GM18499 (cell line): ENCODE results near the gene RPS26.
"Not testable (repeated sequence)": the region's sequence is repeated elsewhere in the genome, so short reads cannot be mapped to it uniquely, and the experiment has no call there.

Experiments
- ATAC-seq: cut with Tn5 transposase; IDR thresholded peaks from one replicate; pipeline ENCODE4 v1.9.1; 2021; ENCODE audit warnings: moderate number of reproducible peaks; ENCODE audit not compliant: insufficient read depth, unreplicated experiment

RPS26 gene

DNA sequence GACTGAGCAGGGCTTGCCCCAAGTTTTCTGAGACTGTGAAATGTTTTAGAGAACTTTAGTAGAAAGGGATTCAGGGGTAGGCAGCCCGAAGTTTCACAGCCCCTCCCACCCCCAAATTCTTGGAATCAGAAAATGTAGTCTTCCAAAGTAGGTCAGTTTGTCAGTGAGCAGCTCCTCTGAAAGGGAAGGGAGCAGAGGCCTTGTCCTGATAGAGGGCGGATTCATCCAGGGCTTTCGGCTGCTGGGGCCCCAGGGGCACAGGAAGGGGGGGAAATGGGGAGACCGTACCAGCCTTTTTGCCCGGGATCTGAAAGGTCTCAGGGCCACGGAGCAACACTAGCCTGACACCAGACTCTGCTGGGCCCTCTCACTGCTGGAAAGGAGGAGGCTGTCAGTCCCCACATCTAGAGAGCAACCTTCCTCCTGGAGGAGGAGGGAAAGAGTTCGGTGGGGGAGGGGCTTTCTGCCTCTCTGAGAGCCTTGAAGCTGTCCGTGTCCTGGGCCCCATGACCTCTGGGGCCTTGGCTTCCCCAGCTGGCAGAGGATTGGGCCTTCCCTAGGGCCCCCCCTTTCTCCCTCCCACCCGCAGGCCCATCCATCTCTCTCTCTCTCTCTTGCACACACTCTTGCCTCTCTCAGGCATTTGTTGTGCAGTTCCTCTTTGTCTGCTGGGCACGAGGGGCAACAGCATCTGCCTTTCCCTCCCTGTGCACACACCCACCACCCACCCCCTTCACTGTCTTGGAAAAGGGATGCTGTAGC is 21.1 kb upstream of the RPS26 start, which contains the start of gene IKZF4:
IKZF4 (plus strand) TSS at position 621 of the 762 bp plus-strand sequence. CDS start 451 bp downstream, outside the sequence.
- no peak for ATAC-seq

DNA sequence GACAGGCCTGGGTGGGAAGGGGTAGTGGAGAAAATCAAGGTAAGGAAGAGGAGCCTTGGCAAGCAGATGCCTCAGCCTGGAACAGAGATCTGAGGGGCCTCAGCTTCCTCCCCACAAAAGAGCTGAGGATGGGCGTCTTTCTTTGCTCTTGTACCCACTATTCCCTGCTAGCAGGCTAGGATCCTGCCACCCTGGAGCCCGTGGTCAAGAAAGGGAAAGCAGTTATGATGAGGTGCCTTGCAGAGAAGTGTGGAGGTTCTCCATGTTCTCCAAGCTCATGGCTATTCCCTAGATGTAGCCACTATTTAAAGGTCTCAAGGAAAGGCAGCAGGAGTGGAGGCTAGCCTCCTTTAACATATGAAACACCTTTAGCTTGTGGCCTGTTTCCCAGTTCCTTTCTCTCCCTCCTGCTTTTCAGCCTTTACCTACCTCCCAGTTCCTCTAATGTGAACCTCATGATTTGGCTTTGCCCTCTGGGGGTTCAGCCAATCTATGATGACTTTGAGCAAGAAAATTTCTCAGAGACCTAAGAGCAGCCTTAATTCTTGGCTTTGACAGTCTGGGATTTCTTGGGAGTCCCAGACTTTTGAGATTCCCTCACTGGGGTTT is 19.7 kb upstream of the RPS26 start:
- no peak for ATAC-seq

DNA sequence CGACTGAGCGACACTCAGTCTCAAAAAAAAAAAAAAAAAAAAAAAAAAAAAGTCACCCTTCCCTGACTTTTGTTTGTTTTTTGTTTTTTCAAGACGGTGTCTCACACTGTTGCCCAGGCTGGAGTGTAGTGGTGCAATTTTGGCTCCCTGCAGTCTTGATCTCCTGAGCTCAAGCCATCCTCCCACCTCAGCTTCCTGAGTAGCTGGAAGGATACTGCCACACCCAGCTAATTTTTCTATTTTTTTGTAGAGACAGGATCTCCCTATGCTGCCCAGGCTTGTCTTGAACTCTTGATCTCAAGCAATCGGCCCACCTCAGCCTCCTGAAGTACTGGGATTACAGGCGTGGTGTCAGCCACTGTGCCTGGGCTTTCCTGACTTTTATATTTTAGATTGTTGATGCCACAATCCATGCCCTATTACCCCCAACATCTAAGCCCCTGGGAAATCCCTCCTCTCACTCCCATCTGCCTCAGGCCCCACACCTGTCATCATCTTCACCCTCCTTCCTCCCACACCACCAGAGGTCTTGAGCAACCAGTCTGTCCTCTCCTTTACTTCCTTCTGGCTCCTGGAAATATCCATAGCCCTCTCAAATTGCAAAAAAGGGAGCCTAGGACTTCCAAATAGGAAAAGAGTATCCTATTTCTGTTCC is 13.1 kb upstream of the RPS26 start:
- no peak for ATAC-seq

DNA sequence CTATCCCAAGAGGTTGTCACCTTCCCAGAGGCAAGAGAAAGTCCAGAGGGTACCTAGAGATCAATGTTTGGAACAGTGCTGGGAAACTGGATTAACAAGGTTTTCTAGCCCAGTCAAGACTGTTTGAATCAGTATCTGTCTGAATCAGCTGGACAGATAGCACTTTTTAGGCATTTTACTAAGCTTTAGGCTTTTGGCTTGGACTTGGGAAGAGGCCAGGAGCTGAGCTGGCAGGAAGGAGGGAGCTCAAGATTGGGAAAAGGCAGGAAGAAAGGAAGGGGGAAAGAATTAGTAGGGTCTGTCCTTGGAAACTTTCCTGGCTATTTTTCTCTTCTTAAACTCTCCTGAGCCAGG is 12.6 kb upstream of the RPS26 start:
- ATAC-seq: no peak

DNA sequence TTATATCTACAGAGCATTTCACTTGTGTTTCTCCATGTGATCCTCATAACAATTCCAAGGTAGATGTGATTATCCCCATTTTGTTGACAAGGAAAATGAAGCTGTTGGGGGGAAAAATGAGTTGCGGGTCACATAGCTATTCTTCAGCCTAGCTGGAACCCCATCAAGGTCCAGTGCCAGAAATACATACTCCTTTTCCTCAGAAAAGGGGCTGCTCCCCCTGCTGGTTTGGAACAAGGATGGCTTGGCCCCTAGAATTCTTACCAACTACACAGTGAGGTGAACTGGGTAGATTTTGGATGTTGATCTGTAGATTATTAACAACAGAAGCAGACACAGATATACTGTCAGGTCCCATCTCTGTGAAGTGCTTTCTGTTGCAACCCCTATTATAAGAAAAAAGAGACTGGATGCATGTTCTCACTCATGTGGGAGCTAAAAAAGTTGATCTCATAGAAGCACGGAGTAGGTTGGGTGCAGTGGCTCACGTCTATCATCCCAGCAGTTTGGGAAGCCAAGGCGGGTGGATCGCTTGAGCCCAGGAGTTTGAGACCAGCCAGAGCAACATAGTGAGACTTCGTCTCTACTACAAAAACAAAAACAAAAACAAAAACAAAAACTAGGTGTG is 11.9 kb upstream of the RPS26 start:
- no peak for ATAC-seq

DNA sequence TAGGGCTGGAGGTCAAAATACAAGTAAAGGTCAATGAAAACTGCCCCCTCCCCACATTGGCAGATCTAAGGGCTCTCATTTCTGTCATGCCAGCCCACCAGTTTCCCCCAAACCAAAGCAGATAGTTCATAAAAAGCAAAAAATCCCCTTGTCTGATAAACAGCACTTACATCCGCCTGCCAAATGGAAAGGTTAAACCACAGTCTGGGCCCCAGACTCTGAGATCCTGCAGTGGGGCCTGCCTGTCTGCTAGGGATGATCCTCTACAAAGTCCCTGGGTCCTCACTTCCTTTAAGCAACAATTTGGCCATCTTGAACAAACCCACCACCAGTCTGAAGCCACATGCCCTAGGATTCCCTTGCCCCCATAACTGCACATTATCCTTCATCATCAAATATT is 9.7 kb upstream of the RPS26 start:
- no peak for ATAC-seq

DNA sequence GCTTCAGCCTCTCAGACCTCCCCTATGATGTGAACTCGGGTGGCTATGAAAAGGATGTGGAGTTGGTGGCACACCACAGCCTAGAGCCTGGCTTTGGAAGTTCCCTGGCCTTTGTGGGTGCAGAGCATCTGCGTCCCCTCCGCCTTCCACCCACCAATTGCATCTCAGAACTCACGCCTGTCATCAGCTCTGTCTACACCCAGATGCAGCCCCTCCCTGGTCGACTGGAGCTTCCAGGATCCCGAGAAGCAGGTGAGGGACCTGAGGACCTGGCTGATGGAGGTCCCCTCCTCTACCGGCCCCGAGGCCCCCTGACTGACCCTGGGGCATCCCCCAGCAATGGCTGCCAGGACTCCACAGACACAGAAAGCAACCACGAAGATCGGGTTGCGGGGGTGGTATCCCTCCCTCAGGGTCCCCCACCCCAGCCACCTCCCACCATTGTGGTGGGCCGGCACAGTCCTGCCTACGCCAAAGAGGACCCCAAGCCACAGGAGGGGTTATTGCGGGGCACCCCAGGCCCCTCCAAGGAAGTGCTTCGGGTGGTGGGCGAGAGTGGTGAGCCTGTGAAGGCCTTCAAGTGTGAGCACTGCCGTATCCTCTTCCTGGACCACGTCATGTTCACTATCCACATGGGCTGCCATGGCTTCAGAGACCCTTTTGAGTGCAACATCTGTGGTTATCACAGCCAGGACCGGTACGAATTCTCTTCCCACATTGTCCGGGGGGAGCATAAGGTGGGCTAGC is 7.0 kb upstream of the RPS26 start:
- ATAC-seq: no peak

DNA sequence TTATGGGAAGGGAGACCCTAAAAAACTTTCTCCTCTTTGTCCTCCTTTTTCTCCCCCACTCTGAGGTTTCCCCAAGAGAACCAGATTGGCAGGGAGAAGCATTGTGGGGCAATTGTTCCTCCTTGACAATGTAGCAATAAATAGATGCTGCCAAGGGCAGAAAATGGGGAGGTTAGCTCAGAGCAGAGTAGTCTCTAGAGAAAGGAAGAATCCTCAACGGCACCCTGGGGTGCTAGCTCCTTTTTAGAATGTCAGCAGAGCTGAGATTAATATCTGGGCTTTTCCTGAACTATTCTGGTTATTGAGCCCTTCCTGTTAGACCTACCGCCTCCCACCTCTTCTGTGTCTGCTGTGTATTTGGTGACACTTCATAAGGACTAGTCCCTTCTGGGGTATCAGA is 4.6 kb upstream of the RPS26 start:
- ATAC-seq: no peak

DNA sequence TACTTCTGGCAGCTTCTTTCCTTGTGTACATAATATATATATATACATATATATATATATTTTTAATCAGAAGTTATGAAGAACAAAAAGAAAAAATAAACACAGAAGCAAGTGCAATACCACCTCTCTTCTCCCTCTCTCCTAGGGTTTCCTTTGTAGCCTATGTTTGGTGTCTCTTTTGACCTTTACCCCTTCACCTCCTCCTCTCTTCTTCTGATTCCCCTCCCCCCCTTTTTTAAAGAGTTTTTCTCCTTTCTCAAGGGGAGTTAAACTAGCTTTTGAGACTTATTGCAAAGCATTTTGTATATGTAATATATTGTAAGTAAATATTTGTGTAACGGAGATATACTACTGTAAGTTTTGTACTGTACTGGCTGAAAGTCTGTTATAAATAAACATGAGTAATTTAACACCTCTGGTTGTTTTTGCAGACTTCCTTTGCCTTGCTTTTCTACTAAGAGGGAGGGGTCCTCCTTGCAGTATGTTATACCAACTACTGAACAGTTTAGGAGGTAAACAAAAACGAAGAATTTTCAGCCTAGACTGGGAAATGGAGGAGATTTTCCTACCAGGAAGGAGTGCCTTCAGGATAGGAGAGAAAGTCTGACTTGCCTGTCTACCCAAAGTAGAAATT is 3.6 kb upstream of the RPS26 start:
- no peak for ATAC-seq

DNA sequence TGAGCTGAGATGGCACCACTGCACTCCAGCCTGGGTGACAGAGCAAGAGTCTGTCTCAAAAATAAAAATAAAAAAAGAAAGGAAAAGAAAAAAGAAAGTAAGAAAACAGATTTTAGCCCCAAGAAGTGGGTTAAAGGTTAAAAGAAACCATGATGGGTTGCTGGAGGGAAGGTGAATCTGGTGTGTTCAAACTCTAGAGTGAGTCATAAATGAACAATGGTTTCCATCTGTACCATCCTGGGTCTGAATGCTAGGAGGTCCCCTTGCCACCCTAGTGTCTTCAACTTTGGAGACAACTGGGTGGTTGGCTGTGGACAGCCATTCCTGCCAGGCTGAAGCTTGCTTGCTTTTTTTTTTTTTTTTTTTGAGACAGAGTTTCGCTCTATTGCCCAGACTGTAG is 1.6 kb upstream of the RPS26 start:
- no peak for ATAC-seq

DNA sequence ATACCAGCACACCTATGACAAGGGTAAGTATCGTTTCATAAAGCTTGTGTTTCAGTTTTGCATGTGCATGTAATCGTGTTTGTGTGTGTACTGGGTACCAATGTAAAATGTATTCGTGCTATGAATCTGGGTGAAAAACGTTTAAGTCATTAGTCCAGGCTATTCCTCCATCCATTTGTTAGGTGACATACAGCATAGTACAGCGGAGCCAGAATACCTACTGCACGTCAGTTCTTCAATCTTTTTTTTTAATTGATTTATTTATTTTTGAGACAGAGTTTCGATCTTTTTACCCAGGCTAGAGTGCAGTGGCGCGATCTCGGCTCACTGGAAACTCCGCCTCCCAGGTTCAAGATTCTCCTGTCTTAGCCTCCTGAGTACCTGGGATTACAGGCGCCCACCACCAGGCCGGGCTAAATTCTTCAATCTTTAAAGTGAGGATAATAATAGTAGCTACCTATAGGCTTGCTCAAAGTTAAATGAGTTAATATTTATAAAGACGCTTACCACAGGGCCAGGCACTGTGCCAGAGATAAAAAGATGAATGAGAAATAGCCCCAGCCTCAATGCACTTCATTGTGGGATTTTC is 661 bp upstream of the RPS26 start:
- no peak for ATAC-seq

DNA sequence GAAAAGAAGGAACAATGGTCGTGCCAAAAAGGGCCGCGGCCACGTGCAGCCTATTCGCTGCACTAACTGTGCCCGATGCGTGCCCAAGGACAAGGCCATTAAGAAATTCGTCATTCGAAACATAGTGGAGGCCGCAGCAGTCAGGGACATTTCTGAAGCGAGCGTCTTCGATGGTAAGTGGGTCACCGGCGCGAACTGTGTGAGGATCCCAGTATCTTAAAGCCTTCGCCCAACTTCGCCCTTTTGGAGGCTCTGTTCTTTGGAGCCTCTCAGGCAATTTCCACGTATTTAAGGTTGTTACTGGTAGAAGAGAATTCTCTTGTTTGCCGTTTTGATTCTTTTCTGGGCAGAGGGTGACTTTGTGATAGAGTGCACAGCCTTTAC is 704 bp downstream of the RPS26 start:
- ATAC-seq: not testable (repeated sequence)

DNA sequence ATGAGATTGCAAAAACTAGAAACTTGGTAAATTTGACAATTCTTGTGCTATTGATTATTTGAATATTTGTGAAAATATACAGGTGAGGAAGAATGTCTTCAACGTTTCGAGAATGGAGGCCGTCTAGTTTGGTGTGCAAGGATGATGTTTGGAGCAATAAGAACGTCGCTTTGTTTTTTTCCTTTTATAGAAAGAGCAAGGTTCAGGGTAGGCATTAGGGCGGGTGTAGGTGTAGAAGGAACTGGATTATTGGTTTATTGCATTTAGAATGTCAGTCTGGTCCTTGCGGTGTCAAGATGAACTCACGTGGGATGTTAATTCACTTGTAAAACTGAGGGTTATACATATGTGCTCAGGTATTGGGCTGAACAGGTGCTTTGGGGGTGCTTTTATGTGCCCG is 1.1 kb downstream of the RPS26 start:
- ATAC-seq: no peak

DNA sequence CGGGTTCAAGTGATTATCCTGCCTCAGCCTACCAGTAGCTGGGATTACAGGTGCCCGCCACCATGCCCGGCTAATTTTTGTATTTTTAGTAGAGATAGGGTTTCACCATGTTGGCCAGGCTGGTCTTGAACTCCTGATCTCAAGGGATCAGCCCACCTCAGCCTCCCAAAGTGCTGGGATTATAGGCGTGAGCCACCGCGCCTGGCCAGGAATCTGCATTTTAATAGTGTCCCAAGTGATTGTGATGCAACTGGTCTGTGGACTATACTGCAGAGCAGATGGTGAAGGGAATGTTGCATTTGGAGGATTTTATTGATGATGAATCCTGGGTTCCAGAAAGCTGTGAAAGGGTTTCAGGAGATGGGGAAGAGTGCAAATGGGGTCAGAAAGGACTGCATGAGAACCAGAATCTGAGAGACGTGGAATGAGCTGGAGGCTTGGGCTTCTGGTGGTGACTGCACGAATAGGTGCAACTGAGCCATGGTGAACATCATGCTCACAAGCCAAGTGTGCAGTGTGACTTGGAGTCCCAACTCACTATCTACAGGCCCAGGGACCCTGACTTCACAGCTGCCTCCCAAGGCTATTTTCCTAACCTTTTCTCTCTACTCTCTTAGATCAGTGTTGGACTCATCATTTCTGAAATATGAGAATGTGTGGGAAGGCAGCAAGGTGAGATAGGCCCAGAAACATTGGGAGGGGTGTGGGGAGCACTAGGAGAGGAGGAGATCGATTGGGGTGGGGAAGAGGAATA is 4.5 kb downstream of the RPS26 start:
- ATAC-seq: no peak

DNA sequence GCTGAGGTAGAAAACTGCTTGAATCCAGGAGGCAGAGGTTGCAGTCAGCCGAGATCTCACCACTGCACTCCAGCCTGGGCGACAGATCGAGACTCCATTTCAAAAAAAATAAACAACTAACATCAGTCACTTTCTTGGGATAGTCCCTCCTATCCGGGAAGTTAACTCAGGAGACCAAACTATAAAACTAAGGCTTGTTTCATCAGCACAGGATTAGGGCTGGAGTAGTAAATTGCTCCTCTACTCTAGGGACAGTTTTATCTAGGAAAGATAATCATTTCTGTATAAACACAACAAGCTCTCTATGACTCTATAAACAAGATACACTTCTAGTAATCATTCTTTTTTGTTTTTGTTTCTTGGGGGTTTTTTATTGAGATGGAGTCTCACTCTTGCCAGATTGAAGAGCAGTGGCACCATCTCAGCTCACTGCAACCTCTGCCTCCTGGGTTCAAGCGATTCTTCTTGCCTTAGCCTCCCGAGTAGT is 11.7 kb downstream of the RPS26 start:
- ATAC-seq: no peak

DNA sequence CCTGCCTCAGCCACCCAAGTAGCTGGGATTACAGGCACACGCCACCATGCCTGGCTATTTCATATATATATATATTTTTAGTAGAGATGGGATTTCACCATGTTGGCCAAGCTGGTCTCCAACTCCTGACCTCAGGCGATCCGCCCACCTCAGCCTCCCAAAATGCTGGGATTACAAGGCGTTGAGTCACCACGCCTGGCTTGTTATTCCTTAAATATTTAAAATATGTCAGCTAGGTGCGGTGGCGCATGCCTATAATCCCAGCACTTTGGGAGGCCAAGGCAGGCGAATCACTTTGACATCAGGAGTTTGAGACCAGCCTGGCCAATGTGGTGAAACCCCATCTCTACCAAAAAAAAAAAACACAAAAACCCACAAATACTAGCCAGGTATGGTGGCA is 18.2 kb downstream of the RPS26 start:
- not testable (repeated sequence) for ATAC-seq

DNA sequence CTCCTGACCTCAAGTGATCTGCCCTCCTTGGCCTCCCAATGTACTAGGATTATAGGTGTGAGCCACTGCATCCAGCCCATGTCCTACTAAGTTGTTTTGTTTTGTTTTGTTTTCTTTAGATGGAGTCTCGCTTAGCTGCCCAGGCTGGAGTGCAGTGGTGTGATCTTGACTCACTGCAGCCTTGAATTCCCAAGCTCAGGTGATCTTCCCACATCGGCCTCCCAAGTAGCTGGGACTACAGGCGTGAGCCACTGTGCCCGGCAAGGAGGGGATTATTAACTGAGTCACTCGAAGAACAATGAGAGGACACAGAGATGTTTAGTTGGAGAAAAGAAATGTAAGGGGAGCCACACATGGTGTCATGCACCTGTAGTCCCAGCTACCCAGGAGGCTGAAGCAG is 20.3 kb downstream of the RPS26 start:
- ATAC-seq: no peak

DNA sequence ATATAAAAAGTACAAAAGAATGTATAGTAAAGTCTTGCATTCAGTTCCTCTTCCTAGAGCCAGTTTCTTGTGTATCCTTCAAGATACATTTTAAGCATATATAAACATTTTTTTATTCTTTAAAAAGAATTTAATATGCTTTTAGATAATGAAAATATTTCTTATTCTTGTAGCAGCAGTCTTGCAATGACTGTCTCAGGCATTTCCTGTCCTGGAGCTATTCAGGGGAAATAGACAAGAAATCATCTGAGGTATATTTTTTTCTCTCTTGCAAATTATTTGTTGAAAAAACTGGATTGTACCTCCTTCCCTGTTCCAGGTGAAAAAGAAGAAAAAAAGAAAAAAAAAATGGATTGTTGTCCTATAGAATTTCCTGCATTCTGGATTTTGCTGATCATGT is 21.3 kb downstream of the RPS26 start:
- no peak for ATAC-seq

DNA sequence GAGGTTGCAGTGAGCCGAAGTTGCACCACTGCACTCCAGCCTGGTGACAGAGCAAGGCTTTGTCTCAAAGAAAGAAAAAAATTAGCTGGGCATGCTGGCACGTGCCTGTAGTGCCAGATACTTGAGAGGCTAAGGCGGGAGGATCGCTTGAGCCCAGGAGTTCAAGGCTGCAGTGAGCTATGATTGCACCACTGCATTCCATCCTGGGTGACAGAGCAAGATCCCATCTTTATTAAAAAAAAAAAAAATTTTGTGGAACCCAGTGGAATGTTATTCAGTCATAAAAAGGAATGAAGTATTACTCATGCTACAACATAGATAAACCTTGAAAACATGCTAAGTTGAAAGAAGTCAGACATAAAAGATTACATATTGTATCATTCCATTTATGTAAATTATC is 29.9 kb downstream of the RPS26 start:
- no peak for ATAC-seq
